ENCODE results near the gene GRAP2.

Gene GRAP2

DNA sequence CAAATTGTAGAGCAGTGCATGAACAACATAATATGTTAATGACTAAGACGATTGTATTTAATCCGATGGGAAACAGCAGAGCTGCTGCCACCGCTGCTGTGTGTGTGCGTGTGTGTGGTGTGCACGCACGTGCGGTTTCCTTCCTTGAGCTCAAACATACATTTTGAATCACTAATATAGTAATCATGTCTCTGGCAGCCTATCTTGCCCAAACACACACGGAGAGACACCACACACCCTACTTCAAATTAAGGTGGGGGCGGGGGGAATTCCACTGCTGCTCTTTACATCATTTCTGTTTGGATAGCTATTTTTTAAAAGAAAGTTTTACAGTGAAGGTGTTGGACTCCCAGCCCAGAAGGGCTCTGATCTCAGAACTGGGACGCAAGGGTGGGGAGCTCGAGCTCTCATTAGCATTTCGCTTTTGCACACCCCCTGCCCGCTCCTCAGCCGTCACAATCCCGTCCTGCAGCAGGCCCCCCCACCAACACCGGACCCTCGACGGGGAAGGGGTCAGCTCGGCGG lies 93.2 kb downstream of the GRAP2 start:
- no peaks in the 10 kb centered on the region for H3K27me3 ChIP-seq (ENCODE audit: insufficient read depth, low read length, poor library complexity, severe bottlenecking)
- no peak overlapping the region for H2AFZ ChIP-seq (ENCODE audit: low read length)
- H4K20me1 ChIP-seq (ENCODE audit: insufficient read depth, low read length, poor library complexity, severe bottlenecking) = no peaks in the 10 kb centered on the region
- no peak overlapping the region for H3K9ac ChIP-seq (ENCODE audit: low read depth, low read length, poor library complexity, severe bottlenecking)
- H3K9me3 ChIP-seq (ENCODE audit: insufficient read depth, low read depth, low read length) = no peaks in the 10 kb centered on the region
- no peaks in the 10 kb centered on the region for H3K9me2 ChIP-seq (replicated peaks; ENCODE audit: low read depth, low read length)
- H3K36me3 ChIP-seq (ENCODE audit: insufficient read depth, low read length) = no peaks in the 10 kb centered on the region
- TF ChIP-seq EZH2phosphoT487 (IDR thresholded peaks at IDR 0.05; ENCODE audit: borderline replicate concordance) = no peak
- TF ChIP-seq, protein P1, sequence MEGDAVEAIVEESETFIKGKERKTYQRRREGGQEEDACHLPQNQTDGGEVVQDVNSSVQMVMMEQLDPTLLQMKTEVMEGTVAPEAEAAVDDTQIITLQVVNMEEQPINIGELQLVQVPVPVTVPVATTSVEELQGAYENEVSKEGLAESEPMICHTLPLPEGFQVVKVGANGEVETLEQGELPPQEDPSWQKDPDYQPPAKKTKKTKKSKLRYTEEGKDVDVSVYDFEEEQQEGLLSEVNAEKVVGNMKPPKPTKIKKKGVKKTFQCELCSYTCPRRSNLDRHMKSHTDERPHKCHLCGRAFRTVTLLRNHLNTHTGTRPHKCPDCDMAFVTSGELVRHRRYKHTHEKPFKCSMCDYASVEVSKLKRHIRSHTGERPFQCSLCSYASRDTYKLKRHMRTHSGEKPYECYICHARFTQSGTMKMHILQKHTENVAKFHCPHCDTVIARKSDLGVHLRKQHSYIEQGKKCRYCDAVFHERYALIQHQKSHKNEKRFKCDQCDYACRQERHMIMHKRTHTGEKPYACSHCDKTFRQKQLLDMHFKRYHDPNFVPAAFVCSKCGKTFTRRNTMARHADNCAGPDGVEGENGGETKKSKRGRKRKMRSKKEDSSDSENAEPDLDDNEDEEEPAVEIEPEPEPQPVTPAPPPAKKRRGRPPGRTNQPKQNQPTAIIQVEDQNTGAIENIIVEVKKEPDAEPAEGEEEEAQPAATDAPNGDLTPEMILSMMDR (conservative IDR thresholded peaks at IDR 0.05; ENCODE audit: low read length) = no peak
- H3K79me2 ChIP-seq (ENCODE audit: insufficient read depth, low read length) = no peaks in the 10 kb centered on the region
- H3F3A ChIP-seq (ENCODE audit: low read depth) = no peaks in the 10 kb centered on the region
- H3K4me1 ChIP-seq (ENCODE audit: insufficient read depth, low read length, poor library complexity, severe bottlenecking) = peaks cover 6% of the 10 kb centered on the region
- no peak overlapping the region for H3K4me3 ChIP-seq (ENCODE audit: low read length, poor library complexity, severe bottlenecking)
- no peak overlapping the region for H3K4me2 ChIP-seq (ENCODE audit: low read depth, low read length, poor library complexity, severe bottlenecking)

DNA sequence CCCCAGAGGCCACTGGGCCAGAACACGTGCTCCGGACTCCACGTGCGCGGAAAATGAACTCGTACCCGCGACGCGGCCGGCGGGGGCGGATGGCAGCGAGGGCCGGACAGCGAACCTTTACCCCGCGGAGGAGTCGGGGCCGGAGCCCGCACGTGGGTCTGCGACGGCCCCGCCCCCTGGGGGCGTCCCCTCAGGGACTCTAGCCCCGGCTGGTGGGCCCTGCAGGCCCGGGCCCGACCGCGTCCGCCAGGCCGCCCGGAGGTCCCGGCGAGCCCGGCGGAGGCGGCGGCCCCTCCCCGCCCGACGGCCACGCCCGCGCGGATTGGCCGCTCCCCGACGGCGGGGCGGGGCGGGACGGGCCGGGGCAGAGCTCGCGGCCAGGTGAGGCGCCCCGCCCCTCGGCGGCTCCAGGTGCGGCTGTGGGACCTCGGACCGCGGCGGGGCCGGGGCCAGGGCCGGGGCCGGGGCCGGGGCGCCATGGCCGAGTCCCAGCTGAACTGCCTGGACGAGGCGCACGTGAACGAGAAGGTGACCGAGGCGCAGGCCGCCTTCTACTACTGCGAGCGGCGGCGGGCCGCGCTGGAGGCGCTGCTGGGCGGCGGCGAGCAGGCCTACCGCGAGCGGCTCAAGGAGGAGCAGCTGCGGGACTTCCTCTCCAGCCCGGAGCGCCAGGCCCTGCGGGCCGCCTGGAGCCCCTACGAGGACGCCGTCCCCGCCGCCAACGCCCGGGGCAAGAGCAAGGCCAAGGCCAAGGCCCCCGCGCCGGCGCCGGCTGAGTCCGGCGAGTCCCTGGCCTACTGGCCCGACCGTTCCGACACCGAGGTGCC lies 93.9 kb downstream of the GRAP2 start, which contains the start of gene FAM83F:
Gene FAM83F, plus strand, starts transcription at position 389 of the 827 bp plus-strand sequence. Its CDS starts 89 bp downstream, at position 478.
- no peak within 1 kb of the TSS for H3K4me2 ChIP-seq (ENCODE audit: low read depth, low read length, poor library complexity, severe bottlenecking)
- no peaks in the 10 kb centered on the region for H3K79me2 ChIP-seq (ENCODE audit: insufficient read depth, low read length)
- no peak for TF ChIP-seq EZH2phosphoT487 (IDR thresholded peaks at IDR 0.05; ENCODE audit: borderline replicate concordance)
- TF ChIP-seq, protein P1 (conservative IDR thresholded peaks at IDR 0.05; ENCODE audit: low read length) = no peak
- H3K4me3 ChIP-seq (ENCODE audit: low read length, poor library complexity, severe bottlenecking) = no peak within 1 kb of the TSS
- H3K27me3 ChIP-seq (ENCODE audit: insufficient read depth, low read length, poor library complexity, severe bottlenecking) = no peaks in the 10 kb centered on the region
- H3K9ac ChIP-seq (ENCODE audit: low read depth, low read length, poor library complexity, severe bottlenecking) = no peak within 1 kb of the TSS
- H3K9me2 ChIP-seq (replicated peaks; ENCODE audit: low read depth, low read length) = no peaks in the 10 kb centered on the region
- H3K4me1 ChIP-seq (ENCODE audit: insufficient read depth, low read length, poor library complexity, severe bottlenecking) = peaks cover 6% of the 10 kb centered on the region
- no peaks in the 10 kb centered on the region for H4K20me1 ChIP-seq (ENCODE audit: insufficient read depth, low read length, poor library complexity, severe bottlenecking)
- no peaks in the 10 kb centered on the region for H3K9me3 ChIP-seq (ENCODE audit: insufficient read depth, low read depth, low read length)
- no peaks in the 10 kb centered on the region for H3F3A ChIP-seq (ENCODE audit: low read depth)
- H3K36me3 ChIP-seq (ENCODE audit: insufficient read depth, low read length) = no peaks in the 10 kb centered on the region
- no peak within 1 kb of the TSS for H2AFZ ChIP-seq (ENCODE audit: low read length)

DNA sequence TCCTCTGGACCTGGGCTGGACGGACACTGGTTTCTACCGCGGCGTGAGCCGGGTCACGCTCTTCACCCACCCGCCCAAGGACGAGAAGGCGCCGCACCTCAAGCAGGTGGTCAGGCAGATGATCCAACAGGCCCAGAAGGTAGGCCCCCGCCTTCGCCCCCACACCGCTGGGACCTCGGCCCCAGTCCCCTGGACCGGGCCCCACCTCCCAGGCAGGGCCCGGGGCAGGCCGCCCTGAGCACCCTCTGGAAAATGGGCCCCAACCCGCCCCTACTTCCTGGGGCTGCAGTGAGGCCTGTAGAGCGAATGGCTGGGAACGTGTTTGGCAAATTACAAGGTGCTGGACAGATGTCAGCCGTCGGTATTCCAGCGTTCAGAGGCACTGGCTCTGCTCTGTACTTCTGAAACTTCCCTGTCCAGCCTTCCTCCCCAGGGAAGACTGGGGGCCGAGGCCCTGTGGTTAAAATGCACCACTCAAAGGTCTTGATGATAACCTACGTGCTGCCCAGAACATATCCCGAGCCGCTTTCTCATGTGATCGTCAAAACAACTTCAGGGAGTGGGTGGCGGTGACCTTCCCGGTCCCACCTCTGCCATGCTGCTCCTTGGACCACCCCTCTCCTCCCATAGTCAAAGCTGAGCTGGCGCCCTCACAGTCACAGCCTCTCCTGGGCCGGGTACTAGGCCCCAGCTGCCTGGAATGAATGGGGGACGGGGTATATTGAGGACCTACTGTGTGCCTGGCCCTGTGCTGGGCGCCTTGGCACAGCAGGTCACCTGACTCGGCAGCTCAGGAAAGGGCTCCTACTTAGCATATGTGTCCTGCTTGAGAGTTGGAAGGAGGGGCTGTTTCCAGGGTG lies 94.7 kb downstream of the GRAP2 start:
- Histone ChIP-seq H3K79me2 (ENCODE audit: insufficient read depth, low read length) (no peaks in the 10 kb centered on the region), H3K4me1 (ENCODE audit: insufficient read depth, low read length, poor library complexity, severe bottlenecking) (peaks cover 6% of the 10 kb centered on the region), H3K27me3 (ENCODE audit: insufficient read depth, low read length, poor library complexity, severe bottlenecking) (no peaks in the 10 kb centered on the region), H3K9ac (ENCODE audit: low read depth, low read length, poor library complexity, severe bottlenecking) (no peak overlapping the region), H3F3A (ENCODE audit: low read depth) (no peaks in the 10 kb centered on the region), H3K4me2 (ENCODE audit: low read depth, low read length, poor library complexity, severe bottlenecking) (no peak overlapping the region), H3K4me3 (ENCODE audit: low read length, poor library complexity, severe bottlenecking) (no peak overlapping the region), H2AFZ (ENCODE audit: low read length) (no peak overlapping the region), H3K9me2 (replicated peaks; ENCODE audit: low read depth, low read length) (no peaks in the 10 kb centered on the region), H4K20me1 (ENCODE audit: insufficient read depth, low read length, poor library complexity, severe bottlenecking) (no peaks in the 10 kb centered on the region), H3K36me3 (ENCODE audit: insufficient read depth, low read length) (no peaks in the 10 kb centered on the region), H3K9me3 (ENCODE audit: insufficient read depth, low read depth, low read length) (no peaks in the 10 kb centered on the region)
- TF ChIP-seq EZH2phosphoT487 (IDR thresholded peaks at IDR 0.05; ENCODE audit: borderline replicate concordance) = no peak
- TF ChIP-seq, protein P1 (conservative IDR thresholded peaks at IDR 0.05; ENCODE audit: low read length) = no peak

Measured in Loucy (cell line).